Femur (tissue), 1 donor: ENCODE data around the gene EFHC1.
A peak's percentile ranks its signal among the peaks of the same experiment; 100 is the strongest.
"Not testable (repeated sequence)": the region's sequence is repeated elsewhere in the genome, so short reads cannot be mapped to it uniquely, and the experiment has no call there.

Experiments used
- DNase-seq: peaks from one replicate; pipeline ENCODE4 v3.0.0-alpha.2; 2017

EFHC1 gene

GRCh38 chr6:52419809-52420667, at the start of gene EFHC1:
Gene EFHC1, plus strand, starts transcription at chr6:52420342. Its CDS starts 69 bp downstream, at chr6:52420411.
- DNase-seq: peak; percentile 99

GRCh38 chr6:52371656-52372191, 48.4 kb upstream of the EFHC1 start:
- DNase-seq: peak; percentile 39

GRCh38 chr6:52373151-52373690, 46.9 kb upstream of the EFHC1 start:
- DNase-seq: no peak

- no peak for DNase-seq
Observed at GRCh38 chr6:52374247-52374646, 45.9 kb upstream of the EFHC1 start.

- no peak for DNase-seq
Observed at GRCh38 chr6:52375780-52376556, 44.2 kb upstream of the EFHC1 start.

GRCh38 chr6:52376763-52377162, 43.4 kb upstream of the EFHC1 start:
- DNase-seq: no peak

- DNase-seq: no peak
Observed at GRCh38 chr6:52377538-52378221, 42.5 kb upstream of the EFHC1 start.

GRCh38 chr6:52381249-52381648, 38.9 kb upstream of the EFHC1 start:
- DNase-seq: no peak

- no peak for DNase-seq
Observed at GRCh38 chr6:52384145-52384766, 35.9 kb upstream of the EFHC1 start.

- DNase-seq: no peak
Observed at GRCh38 chr6:52385074-52385473, 35.1 kb upstream of the EFHC1 start.

- DNase-seq: not testable (repeated sequence)
Observed at GRCh38 chr6:52388119-52388518, 32.0 kb upstream of the EFHC1 start.

GRCh38 chr6:52388790-52389189, 31.4 kb upstream of the EFHC1 start:
- DNase-seq: no peak

- DNase-seq: no peak
Observed at GRCh38 chr6:52389264-52389625, 30.9 kb upstream of the EFHC1 start.

- peak; percentile 30 for DNase-seq
Observed at GRCh38 chr6:52389626-52390360, 30.3 kb upstream of the EFHC1 start.

- DNase-seq: no peak
Observed at GRCh38 chr6:52390361-52390727, 29.8 kb upstream of the EFHC1 start.

- no peak for DNase-seq
Observed at GRCh38 chr6:52391599-52391998, 28.5 kb upstream of the EFHC1 start.

- no peak for DNase-seq
Observed at GRCh38 chr6:52392944-52393343, 27.2 kb upstream of the EFHC1 start.

- DNase-seq: no peak
Observed at GRCh38 chr6:52393780-52394179, 26.4 kb upstream of the EFHC1 start.

GRCh38 chr6:52394251-52394666, 25.9 kb upstream of the EFHC1 start:
- DNase-seq: no peak

GRCh38 chr6:52395969-52396368, 24.2 kb upstream of the EFHC1 start:
- no peak for DNase-seq

- no peak for DNase-seq
Observed at GRCh38 chr6:52399511-52400312, 20.4 kb upstream of the EFHC1 start.
